ENCODE data around the gene E4F1.

E4F1 gene

DNA sequence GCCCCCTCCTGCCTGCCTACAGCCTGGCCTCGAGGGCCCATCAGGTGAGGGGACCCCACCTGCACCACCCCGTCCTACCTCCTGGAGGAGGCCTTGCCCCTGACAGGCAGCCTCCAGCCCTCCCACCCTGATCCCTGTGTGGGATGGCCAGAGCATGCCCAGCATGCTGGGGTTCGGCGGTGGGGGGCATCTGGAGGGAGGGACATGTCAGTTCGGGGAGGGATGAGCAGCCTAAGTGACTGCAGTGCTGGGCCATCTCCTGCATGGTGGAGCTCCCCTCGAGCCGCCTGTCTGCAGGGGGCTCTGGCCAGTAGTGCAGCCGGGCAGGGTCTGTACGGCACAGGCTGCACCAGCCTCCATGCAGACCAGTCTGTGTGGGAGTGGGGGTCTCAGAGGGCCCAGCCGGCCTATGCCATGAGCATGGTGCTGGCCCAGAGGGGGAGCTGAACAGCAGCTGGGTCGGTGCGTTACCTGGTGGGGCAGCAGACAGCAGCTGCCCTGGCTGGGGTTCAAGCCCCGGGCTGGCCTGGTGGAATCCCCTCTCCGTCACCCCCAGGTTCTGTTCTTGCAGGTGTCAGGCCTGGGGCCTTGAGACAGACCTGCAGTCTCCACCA is 48.6 kb downstream of the E4F1 start:
- DNase-seq (ENCODE audit: low read depth in 4 of 4, low spot score in 1 of 4), result no peak

DNA sequence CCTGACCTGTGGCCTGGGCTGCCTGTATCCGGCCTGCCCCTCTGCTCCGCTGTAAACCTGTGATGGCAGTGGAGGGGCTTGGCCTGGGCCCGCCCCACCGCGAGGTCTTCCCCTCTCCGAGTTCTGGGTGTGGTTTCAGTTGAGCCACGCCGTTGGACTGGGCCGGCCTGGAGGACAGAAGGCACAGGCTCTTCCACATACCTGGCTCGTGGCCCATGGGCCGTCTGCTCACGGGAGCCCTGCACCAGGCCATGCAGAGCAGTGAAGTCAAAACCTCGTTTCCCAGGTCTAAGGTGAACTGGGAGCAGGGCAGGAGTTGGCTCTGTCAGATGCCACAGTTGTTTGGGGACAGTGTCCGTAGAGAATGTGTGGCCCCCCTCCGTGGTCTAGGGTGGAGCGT is 50.1 kb downstream of the E4F1 start:
- no peak for DNase-seq (ENCODE audit: low read depth in 4 of 4, low spot score in 1 of 4)

- DNase-seq (ENCODE audit: low read depth in 4 of 4, low spot score in 1 of 4), result no peak
Observed at GRCh38 chr16:2273931-2274330, 50.5 kb downstream of the E4F1 start.

GRCh38 chr16:2275476-2276367 is 52.3 kb downstream of the E4F1 start:
- no peak for DNase-seq (ENCODE audit: low read depth in 4 of 4, low spot score in 1 of 4)

DNA sequence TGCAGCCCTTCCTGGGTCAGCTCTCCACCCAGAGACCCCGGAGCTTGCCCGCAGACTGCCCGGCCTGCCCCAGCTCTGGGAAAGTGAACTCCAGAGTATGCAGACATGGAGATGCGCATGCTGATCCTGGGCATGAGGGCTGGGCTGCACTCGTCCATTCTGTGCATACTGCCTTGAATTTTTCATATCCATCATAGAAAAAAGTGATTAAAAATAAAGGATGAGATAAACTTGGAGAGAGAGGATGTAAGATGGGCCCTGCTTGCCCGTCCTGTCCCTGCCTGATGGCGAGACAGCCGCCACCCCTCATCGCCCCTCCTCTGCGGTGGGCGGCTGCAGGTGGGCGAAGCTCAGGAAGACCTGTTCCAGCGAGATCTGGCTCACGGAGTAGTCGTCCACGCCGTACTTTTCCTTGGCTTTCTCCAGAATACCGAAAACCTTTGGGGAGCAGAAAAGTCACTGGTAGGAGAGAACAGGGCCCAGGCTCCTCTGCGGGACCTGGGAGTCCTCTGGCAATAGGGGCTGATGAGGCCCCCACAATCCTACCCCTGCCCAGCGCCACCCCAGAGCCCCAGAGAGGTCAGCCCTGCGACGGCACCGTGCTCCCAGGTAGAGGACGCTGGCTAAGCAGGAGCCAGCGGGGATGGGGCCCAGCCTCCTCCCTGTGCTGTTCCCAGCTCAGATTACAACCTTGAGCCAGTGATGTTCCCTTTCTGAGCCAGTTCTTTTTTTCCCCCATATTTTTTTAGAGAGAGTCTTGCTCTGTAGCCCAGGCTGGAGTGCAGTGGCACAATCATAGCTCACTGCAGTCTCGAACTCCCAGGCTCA is 53.2 kb downstream of the E4F1 start:
- no peak for DNase-seq (ENCODE audit: low read depth in 4 of 4, low spot score in 1 of 4)

- no peak for DNase-seq (ENCODE audit: low read depth in 4 of 4, low spot score in 1 of 4)
Observed at GRCh38 chr16:2277466-2278271, 54.3 kb downstream of the E4F1 start.

DNA sequence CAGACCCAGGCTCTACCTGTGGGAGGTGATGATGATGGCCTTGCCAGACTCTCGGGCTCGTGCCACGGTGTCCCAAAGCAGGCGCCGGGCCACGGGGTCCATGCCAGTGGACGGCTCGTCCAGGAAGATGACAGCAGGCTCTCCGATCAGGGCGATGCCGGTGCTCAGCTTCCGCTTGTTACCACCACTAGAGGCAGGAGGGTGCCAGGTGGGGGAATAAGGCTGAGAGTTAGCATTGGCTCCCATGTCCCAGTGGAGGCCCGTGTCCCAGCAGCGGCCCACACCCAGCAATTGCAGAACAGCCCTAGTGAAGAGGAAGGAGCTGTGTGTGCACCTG is 54.8 kb downstream of the E4F1 start:
- no peak for DNase-seq (ENCODE audit: low read depth in 4 of 4, low spot score in 1 of 4)

DNA sequence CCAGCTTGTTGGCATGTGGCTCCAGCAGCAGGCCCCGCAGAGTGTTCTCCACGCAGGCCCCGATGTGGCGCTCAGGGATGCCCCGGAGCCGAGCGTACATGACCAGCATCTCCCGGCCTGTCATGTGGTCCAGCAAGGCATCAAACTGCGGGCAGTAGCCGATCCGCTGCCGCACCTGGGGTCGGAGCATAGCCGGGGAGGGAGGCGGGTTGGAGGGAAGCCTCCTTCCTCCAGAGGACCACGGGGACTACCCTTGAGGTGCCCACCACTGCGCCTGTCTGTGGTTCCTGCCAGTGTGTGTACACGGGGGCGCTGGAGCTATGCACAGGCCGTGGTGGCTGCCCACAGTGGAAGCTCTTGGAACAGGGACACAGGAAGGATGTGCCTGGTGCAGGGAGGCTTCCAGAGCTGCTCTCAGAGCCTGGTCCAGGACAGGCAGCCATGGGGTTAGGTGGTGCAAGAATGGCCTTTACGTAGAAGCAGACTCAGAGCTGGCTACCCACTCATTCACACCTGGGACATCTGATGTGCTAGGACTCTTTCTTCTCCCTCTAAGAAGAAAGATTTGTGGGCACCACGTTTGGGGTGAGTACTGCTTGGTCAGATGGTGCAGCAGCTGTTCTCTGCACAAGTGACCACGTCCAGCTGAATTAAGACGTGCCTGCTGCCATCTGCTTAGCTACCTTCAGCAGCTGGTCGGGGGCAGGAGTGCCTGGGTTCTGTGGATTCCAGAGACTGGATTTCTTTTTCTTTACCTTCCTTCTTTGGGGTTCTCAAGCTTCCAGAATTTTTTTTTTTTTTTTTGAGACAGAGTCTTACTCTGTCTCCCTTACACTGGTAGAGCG is 55.8 kb downstream of the E4F1 start:
- DNase-seq (ENCODE audit: low read depth in 4 of 4, low spot score in 1 of 4), result no peak

- DNase-seq (ENCODE audit: low read depth in 4 of 4, low spot score in 1 of 4), result no peak
Observed at GRCh38 chr16:2280461-2280860, 57.1 kb downstream of the E4F1 start.

GRCh38 chr16:2280981-2281542 is 57.7 kb downstream of the E4F1 start:
- no peak for DNase-seq (ENCODE audit: low read depth in 4 of 4, low spot score in 1 of 4)

DNA sequence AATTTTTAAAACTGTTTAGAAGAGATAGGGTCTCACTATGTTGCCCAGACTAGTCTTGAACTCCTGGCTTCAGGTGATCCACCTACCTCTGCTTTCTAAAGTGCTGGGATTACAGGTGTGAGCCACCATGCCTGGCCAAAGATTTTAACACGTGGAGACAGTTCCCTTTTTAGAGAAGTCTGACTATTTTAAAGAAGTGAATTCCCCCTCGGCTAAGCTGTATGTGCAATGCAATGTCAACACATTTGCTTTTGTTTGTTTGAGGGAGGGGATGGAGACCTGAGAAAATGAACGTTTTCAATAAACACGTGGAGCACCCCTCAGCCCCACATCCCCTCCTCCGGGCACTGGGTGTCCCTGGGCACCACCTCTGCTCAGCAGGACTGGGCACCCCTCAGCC is 58.9 kb downstream of the E4F1 start:
- DNase-seq (ENCODE audit: low read depth in 4 of 4, low spot score in 1 of 4), result no peak

DNA sequence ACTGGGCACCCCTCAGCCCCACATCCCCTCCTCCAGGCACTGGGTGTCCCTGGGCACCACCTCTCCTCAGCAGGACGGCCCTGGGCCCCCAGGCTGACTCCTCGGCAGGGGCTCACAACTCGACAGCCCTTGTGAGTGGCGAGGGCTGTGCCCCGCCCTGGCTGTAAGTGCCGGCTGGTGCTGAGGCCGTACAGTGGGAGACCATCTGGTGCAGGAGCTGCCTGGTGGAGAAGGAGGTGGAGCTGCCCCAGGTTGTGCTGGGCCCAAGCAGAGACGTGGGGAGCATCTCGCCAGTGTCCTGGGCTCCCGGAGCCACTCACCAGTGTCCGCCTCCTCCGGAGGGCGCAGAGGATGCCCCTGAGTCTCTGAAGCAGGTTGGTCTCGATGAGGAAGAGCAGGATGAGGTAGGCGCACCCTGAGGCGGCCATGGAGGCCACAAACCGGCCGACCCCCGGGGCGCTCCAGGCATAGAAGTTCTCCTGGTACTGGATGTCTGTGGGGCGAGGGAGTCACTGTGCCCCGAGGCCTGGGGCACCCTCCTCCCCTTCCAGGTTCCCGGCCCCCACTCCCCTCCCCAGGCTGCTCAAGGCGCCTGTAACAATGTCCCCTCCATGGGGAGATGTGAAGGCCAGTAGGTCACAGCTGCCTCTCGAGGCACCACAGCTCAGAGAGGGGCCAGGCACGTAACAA is 59.6 kb downstream of the E4F1 start:
- no peak for DNase-seq (ENCODE audit: low read depth in 4 of 4, low spot score in 1 of 4)

GRCh38 chr16:2284001-2284770 is 60.8 kb downstream of the E4F1 start:
- DNase-seq (ENCODE audit: low read depth in 4 of 4, low spot score in 1 of 4), result no peak

DNA sequence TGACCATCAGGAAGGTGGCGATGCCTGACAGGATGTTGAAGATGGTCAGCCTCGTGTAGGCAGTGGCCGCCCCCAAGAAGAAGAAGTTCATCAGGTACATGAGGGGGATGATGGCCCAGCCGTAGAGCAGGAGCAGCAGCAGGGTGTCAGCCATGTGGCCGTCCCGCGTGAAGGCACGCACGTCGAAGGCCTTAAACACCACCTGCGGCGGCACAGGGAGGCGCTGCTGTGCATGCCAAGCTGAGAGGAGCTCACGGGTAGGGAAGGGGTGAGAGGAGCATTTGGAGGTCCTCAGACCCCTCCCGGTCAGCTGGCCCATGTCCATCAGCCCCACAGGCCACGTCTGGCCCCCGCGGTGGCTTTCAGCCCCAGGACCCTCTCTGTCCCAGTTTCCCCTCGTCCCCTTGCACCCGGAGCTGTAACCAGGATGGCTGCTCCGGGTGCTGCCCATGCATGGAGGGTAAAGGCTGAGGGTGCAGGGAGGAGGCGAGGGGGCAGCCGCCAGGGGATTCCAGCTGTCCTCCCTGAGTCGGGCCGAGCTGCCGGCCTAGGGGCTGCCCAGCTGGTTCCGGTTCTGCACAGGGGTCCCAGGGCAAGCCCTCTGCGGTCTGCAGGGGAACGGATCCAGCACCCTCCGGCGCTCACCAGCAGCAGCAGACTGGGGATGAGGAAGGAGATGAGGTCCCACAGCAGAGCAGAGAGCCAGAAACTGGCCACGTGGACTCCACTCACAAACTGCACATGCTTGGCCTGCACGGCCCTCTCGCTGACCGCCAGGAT is 61.6 kb downstream of the E4F1 start:
- no peak for DNase-seq (ENCODE audit: low read depth in 4 of 4, low spot score in 1 of 4)
